ENCODE measurements around the gene ZRANB3. TPM values are rescaled to one million over a fixed set of nuclear protein-coding genes. Genes with fewer than 3 reads are reported as not detected.
A peak's percentile ranks its signal among the peaks of the same experiment; 100 is the strongest.

The ZRANB3 gene
- total RNA-seq, 1 donor from 2014 or later = 7.2 TPM

GRCh38 chr2:135252805-135253458 lies 278.1 kb downstream of the ZRANB3 start:
- no peak for DNase-seq (ENCODE audit: low spot score)

- DNase-seq (ENCODE audit: low spot score) = no peak
These were observed 282.4 kb downstream of the ZRANB3 start for GRCh38 chr2:135248611-135249010.

DNA sequence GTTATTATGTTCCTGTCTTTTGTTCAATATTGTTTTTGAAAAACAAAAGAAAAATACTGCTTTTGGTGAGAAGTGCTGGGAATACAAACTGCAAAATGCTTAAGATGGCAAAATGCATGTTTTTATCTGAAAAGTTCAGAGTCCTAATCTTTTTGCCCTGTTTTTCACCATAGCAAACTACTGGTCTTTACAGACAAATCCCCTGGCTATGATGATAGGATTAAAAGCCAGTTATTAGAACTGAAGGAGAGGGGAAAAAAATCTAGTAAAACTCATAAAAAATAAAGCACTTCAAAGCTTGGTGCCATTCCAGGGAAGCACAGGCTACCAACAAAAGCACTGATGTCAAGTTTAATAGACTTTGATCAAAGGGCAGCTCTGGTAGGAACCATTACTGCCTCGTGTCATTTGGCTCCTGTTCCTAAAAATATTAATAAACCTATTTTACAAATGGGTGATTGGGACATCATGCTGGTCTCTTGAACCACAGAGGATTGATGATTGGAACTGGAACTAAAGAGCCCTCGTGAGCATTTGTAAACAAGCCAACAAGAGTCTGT lies 284.2 kb downstream of the ZRANB3 start:
- peak; percentile 92 for DNase-seq (ENCODE audit: low spot score)

GRCh38 chr2:135245071-135245470 lies 285.9 kb downstream of the ZRANB3 start:
- peak; percentile 2 for DNase-seq (ENCODE audit: low spot score)

DNA sequence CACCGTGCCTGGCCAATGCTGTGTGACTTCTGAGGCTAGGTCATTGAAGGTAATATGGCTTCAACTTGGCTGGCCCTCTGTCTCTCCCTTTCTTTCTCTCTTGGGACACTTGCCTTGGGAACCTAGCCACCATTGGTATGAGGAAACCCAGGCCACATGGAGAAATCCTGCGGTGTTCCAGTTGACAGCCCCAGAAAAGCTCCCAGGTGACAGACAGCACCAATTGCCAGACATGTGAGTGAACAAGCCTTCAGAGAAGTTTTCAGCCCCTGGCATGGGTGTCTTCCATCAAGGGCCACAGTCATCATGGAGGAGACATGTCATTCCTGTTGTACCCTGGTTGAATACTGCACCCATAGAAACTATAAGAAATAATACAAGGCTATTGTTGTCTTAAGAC lies 292.4 kb downstream of the ZRANB3 start:
- no peak for DNase-seq (ENCODE audit: low spot score)

DNA sequence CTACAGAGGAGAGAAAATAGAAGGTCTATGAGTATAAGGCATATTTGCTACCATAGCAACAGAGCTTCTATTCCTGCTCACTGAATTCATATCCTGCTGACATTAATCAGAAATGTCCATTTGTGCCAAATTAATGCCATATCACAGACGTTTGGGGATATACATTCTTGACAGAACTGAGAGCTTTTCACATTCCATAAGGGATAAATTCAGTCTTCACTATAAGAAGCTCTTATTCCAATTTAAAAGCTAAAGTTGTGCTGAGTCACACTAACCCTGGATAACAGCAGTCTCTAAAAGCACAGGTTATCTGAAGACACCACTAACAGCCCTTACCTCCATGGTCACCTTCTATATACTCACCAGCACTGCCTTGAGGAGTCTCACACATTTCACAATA lies 300.9 kb downstream of the ZRANB3 start:
- peak; percentile 19 for DNase-seq (ENCODE audit: low spot score)

DNA sequence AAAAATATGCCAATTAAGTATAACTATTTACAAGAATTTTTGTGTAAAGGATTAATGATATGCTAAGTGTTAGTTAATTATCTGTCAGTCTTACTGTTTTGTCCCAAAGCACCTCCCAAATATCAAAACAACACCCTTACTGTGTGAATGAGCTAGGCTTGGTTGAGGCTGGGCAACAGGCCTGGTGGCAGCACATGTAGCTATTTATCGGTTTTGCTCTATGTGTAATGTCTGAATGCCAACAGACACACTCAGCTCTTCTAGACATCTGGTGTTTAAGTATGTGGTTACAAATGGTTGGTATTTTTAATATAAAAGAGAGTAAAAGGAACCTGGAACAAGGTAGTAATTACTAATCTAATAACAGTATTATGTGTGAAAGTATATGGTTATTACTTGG lies 303.6 kb downstream of the ZRANB3 start:
- no peak for DNase-seq (ENCODE audit: low spot score)

DNA sequence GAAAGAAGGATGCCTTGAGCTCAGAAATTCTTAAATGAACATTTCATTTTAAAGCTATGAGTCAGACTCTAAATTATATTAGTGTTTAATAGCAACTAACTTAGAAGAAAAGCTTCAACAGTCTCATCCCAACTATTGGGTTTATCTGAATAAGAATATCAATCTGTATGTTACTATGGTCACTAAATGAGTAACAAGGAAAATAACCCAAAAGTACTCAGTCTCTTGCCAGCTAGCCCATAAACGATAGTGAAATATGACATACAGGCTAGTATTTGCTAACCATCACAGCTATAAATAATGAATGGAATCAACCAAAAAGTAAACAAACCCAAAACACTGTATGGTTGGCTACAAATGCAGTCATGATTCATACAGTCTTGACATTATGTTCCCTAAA lies 304.1 kb downstream of the ZRANB3 start:
- no peak for DNase-seq (ENCODE audit: low spot score)

DNA sequence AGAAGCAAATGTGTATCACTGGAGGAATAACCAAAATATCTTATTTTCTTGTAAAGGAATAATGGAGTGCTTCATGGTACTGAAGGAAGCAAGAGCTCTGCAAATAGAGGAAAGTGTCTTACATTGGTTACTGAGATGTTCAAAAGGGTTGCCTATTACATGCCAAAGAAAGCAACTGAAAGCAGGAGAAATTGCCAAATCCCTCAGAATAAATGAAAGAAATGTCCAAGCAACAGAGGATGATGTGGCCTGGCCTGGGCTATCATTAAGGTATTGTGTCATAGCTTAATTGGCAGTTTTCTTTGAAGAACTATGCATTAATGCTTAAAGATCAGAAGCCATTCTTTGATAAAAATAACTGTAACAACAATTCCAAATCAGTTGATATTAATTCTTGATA lies 305.2 kb downstream of the ZRANB3 start:
- DNase-seq (ENCODE audit: low spot score) = no peak

DNA sequence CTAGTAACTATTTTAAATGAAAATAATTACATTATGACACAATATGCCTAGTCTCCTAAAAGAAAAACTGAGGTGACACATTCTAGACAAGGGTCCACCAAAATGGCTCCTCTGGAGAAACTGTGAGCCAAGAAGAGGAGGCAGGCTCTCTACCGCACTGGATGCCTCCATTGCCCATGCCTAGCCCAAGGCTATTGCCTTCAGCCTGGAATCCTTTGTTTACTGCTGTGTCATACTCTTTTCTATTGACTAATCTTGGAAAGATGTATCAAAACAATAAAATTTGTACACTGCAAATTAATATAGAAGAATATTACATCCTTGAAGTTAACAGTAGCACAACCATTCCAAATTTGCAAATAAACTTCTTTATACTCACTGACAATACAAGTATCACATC lies 311.8 kb downstream of the ZRANB3 start:
- no peak for DNase-seq (ENCODE audit: low spot score)

- no peak for DNase-seq (ENCODE audit: low spot score)
These were observed 312.6 kb downstream of the ZRANB3 start for GRCh38 chr2:135218426-135218825.

GRCh38 chr2:135212757-135213156 lies 318.3 kb downstream of the ZRANB3 start:
- peak; percentile 23 for DNase-seq (ENCODE audit: low spot score)

DNA sequence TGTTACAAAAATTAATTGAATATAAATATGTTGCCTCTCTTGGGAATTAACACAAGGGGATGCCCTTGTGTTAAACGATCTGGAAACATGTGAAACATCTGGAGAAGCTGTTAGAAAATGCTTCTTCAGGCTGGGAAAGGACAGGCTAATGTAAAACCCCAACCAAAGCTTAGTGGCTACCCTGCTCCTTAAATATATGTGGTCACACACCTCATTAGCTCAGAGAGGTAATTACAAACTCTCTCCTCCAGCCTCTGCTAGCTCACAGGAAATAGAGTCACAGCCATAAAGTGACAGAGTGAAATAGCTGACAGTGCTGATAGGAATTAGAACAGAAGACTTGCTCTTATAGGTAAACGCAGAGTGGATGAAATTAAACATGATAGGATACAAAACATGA lies 323.0 kb downstream of the ZRANB3 start:
- no peak for DNase-seq (ENCODE audit: low spot score)

GRCh38 chr2:135203944-135204343 lies 327.1 kb downstream of the ZRANB3 start:
- DNase-seq (ENCODE audit: low spot score) = no peak

GRCh38 chr2:135202751-135203150 lies 328.3 kb downstream of the ZRANB3 start:
- DNase-seq (ENCODE audit: low spot score) = no peak

GRCh38 chr2:135198481-135198880 lies 332.5 kb downstream of the ZRANB3 start:
- DNase-seq (ENCODE audit: low spot score) = no peak

DNA sequence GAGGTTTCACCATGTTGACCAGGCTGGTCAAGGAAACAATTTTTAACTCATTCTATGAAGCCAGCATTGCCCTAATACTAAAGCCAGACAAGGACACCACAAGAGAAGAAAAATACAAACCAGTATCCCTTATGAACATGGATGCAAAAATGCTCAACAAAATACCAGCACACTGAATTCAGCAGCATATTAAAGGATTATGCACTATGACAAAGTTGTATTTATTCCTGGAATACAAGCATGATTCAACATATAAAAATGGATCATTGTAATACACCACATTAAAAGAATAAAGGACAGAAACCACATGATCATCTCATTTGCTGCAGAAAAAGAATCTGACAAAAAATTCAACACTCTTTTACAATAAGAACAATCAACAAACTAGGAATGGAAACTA lies 340.2 kb downstream of the ZRANB3 start:
- DNase-seq (ENCODE audit: low spot score) = no peak

DNA sequence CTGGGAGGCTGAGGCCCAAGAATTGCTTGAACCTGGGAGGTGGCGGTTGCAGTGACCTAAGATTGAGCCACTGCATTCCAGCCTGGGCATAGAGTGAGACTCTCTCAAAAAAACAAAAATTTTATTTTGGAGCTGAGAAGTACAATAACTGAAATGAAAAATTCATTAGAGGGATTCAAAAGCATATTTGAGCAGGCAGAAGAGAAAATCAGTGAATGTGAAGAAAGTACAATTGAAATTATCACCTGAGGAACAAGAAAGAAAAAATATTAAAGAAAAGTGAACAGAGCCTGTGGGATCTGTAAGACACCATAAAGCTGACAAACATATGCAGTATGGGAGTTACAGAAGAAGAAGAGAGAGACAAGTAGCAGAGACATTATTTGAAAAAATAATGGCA lies 341.9 kb downstream of the ZRANB3 start:
- no peak for DNase-seq (ENCODE audit: low spot score)

- no peak for DNase-seq (ENCODE audit: low spot score)
These were observed 343.7 kb downstream of the ZRANB3 start for GRCh38 chr2:135187270-135187669.

DNA sequence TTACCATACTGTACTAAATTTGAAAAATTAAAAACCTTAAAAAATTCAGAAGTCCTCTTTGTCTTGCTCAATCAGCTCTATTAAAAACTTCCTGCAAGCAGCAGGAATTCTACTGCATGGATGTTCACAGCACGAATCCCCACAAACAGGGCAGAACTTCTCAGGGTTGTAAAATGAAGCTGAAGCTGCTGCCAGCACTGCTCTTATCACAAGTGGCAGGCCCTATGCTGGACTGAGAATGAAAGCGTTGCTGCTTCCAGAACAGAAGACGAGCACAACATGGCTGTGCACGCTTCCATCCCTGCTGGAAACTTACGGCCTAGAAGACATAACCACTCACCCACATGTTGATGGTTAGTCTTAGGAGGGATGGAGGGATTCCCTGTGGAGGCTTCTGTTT lies 345.0 kb downstream of the ZRANB3 start:
- DNase-seq (ENCODE audit: low spot score) = peak; percentile 79

GRCh38 chr2:135183822-135184221 lies 347.2 kb downstream of the ZRANB3 start:
- no peak for DNase-seq (ENCODE audit: low spot score)

DNA sequence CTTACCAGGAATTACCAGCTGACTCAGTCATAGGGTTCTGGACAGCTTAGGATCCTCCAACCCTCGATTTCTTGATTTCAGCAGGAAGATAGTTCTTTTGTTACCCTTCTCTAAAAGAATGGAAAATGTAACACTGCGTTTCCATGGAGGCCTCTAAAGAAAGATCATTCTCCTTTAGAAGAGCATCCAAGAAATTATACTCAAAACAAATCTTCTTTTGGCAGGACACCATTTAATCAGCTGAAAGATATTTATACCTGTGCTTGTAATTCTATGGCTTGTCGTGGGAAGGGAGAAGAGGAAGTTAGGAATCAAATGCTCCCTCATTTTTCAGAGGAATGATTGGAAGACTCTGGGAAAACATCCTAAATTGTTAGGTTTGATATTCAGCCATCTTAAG lies 348.4 kb downstream of the ZRANB3 start:
- DNase-seq (ENCODE audit: low spot score) = peak; percentile 37

DNA sequence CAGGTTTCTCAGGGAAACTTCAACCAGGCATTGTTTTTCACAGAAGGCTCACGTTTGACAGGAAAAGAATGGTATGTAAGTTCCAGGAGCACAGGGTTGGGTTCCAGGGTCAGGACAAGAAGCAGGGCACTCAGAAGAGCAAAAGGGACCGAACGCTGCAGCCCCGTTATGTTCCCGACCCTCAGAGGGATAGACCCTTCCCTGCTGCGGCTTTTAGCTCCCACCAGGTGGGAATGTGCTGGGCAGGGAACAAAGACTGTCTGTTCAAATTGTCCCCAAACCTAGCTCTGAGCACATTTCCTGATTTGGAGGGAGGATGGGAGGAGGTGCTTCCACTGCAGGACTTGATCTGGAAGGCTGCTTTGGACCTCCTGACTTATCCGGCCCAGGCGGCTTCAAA lies 348.8 kb downstream of the ZRANB3 start:
- DNase-seq (ENCODE audit: low spot score) = no peak

GRCh38 chr2:135179689-135180088 lies 351.3 kb downstream of the ZRANB3 start:
- no peak for DNase-seq (ENCODE audit: low spot score)

Measured in umbilical cord (tissue), 2 donors.